DND-41 (cell line): ENCODE data around the gene USP10.

Experiments used
- ATAC-seq: fragments of 200-7000 bp; cut with Tn5 transposase; 3 replicates; pipeline ENCODE4 v1.9.1; 2021; ENCODE audit warnings: low read depth; ENCODE audit not compliant: insufficient read depth
- DNase-seq: peaks from one replicate; pipeline ENCODE4 v3.0.0-alpha.2; 2020
- H2AFZ ChIP-seq: 2 replicates; pipeline ENCODE4 v1.6.0; 2012; ENCODE audit warnings: low read depth, low read length
- H3K27ac ChIP-seq: 2 replicates; pipeline ENCODE4 v1.5.1; 2012; ENCODE audit warnings: low read length, inconsistent platforms
- H3K27me3 ChIP-seq: fragments of 200-600 bp; sonication (generic); 2 replicates; pipeline ENCODE4 v1.6.0; 2012; ENCODE audit warnings: low read length, mild to moderate bottlenecking, inconsistent platforms; ENCODE audit not compliant: insufficient read depth, poor library complexity
- H3K36me3 ChIP-seq: 2 replicates; pipeline ENCODE4 v1.5.1; 2012; ENCODE audit warnings: low read length, inconsistent platforms; ENCODE audit not compliant: insufficient read depth
- H3K4me1 ChIP-seq: 2 replicates; pipeline ENCODE4 v1.5.1; 2012; ENCODE audit warnings: mild to moderate bottlenecking, low read length; ENCODE audit not compliant: insufficient read depth
- H3K4me2 ChIP-seq: 2 replicates; pipeline ENCODE4 v1.6.0; 2012; ENCODE audit warnings: mild to moderate bottlenecking, moderate library complexity, low read length, inconsistent platforms; ENCODE audit not compliant: insufficient read depth
- H3K4me3 ChIP-seq, 2 experiments: fragments of 200-600 bp in 1 of 2; shearing (Covaris generic) in 1 of 2; 2 replicates each; pipeline ENCODE4 v1.5.1; 2012 to 2016; ENCODE audit warnings: inconsistent platforms in 2 of 2, low read length in 2 of 2, mild to moderate bottlenecking in 2 of 2, low read depth in 1 of 2, moderate library complexity in 1 of 2
- H3K79me2 ChIP-seq: 2 replicates; pipeline ENCODE4 v1.6.0; 2012; ENCODE audit warnings: low read length, inconsistent platforms; ENCODE audit not compliant: insufficient read depth
- H3K9ac ChIP-seq: 2 replicates; pipeline ENCODE4 v1.6.0; 2012; ENCODE audit warnings: low read depth, mild to moderate bottlenecking, inconsistent platforms, low read length, moderate library complexity
- H3K9me3 ChIP-seq: 2 replicates; pipeline ENCODE4 v1.5.1; 2012; ENCODE audit warnings: low read length, moderate library complexity, mild to moderate bottlenecking, inconsistent platforms; ENCODE audit not compliant: insufficient read depth, severe bottlenecking
- H4K20me1 ChIP-seq: 2 replicates; pipeline ENCODE4 v1.6.0; 2012; ENCODE audit warnings: low read length; ENCODE audit not compliant: insufficient read depth
- EZH2 ChIP-seq: IDR thresholded peaks from 3 replicates; pipeline ENCODE4 v1.6.1; 2012; ENCODE audit warnings: borderline replicate concordance, low read depth, mild to moderate bottlenecking, moderate library complexity, low read length, inconsistent platforms; ENCODE audit not compliant: severe bottlenecking
- TF ChIP-seq, protein P1 (sequence below): IDR thresholded peaks from 2 replicates; pipeline ENCODE4 v1.5.1; 2012; ENCODE audit warnings: borderline replicate concordance, low read length, moderate library complexity, mild to moderate bottlenecking; ENCODE audit not compliant: poor library complexity, severe bottlenecking; ENCODE audit errors: extremely low read depth

Gene USP10

DNA sequence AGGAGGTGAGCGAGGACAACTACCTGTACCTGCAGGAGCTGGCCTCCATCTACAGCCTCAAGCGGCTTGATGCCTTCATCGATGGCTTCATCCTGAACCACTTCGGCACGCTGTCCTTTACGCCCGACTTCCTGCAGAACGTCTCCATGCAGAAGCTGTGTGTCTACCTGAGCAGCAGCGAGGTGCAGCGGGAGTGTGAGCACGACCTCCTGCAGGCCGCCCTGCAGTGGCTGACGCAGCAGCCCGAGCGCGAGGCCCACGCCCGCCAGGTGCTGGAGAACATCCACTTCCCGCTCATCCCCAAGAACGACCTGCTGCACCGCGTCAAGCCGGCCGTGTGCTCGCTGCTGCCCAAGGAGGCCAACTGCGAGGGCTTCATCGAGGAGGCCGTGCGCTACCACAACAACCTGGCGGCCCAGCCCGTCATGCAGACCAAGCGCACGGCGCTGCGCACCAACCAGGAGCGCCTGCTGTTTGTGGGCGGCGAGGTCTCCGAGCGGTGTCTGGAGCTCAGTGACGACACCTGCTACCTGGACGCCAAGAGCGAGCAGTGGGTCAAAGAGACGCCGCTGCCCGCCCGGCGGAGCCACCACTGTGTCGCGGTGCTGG lies 42.5 kb upstream of the USP10 start:
- DNase-seq (no peak), ATAC-seq (no peak)
- Histone ChIP-seq H3K4me3 (no peak overlapping the region), H3K4me2 (no peak overlapping the region), H3K36me3 (peaks cover 74% of the 10 kb centered on the region), H3K4me1 (0 out of 2 replicates have a peak, but pooled peaks cover 5% of the 10 kb centered on the region), H2AFZ (no peak overlapping the region), H4K20me1 (peaks cover 3% of the 10 kb centered on the region), H3K27ac (no peak overlapping the region), H3K79me2 (0 out of 2 replicates have a peak, but pooled peaks cover 2% of the 10 kb centered on the region), H3K27me3 (no peaks in the 10 kb centered on the region), H3K9me3 (no peaks in the 10 kb centered on the region), H3K9ac (no peak overlapping the region)
- TF ChIP-seq EZH2 = no peak
- TF ChIP-seq, protein P1, sequence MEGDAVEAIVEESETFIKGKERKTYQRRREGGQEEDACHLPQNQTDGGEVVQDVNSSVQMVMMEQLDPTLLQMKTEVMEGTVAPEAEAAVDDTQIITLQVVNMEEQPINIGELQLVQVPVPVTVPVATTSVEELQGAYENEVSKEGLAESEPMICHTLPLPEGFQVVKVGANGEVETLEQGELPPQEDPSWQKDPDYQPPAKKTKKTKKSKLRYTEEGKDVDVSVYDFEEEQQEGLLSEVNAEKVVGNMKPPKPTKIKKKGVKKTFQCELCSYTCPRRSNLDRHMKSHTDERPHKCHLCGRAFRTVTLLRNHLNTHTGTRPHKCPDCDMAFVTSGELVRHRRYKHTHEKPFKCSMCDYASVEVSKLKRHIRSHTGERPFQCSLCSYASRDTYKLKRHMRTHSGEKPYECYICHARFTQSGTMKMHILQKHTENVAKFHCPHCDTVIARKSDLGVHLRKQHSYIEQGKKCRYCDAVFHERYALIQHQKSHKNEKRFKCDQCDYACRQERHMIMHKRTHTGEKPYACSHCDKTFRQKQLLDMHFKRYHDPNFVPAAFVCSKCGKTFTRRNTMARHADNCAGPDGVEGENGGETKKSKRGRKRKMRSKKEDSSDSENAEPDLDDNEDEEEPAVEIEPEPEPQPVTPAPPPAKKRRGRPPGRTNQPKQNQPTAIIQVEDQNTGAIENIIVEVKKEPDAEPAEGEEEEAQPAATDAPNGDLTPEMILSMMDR = no peak

DNA sequence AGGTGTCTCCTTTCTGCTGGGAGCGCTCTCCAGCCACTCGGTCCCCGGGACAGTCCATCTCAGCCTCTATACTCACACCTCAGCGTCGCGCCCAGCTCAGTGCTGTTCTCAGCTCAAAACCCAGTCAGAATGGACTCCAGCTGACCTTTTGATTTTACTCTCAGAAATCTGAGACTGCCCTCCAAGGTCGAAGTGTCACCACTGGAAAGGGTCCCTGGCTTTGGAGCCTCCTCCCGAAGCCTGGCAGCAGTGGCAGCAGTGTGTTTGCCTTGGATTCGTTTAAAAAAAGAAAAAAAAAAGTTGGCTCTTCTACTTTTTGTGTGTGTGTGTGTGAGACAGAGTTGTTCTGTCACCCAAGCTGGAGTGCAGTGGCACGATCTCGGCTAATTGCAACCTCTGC lies 41.1 kb upstream of the USP10 start:
- Histone ChIP-seq H3K36me3 (peaks cover 75% of the 10 kb centered on the region), H3K27ac (no peak overlapping the region), H3K4me1 (0 out of 2 replicates have a peak, but pooled peaks cover 5% of the 10 kb centered on the region), H4K20me1 (peaks cover 3% of the 10 kb centered on the region), H3K27me3 (no peaks in the 10 kb centered on the region), H3K4me3 (no peak overlapping the region), H3K9me3 (no peaks in the 10 kb centered on the region), H3K9ac (no peak overlapping the region), H3K79me2 (0 out of 2 replicates have a peak, but pooled peaks cover 2% of the 10 kb centered on the region), H3K4me2 (no peak overlapping the region), H2AFZ (no peak overlapping the region)
- ATAC-seq (no peak), DNase-seq (no peak)
- TF ChIP-seq EZH2 = no peak
- TF ChIP-seq, protein P1 = no peak

DNA sequence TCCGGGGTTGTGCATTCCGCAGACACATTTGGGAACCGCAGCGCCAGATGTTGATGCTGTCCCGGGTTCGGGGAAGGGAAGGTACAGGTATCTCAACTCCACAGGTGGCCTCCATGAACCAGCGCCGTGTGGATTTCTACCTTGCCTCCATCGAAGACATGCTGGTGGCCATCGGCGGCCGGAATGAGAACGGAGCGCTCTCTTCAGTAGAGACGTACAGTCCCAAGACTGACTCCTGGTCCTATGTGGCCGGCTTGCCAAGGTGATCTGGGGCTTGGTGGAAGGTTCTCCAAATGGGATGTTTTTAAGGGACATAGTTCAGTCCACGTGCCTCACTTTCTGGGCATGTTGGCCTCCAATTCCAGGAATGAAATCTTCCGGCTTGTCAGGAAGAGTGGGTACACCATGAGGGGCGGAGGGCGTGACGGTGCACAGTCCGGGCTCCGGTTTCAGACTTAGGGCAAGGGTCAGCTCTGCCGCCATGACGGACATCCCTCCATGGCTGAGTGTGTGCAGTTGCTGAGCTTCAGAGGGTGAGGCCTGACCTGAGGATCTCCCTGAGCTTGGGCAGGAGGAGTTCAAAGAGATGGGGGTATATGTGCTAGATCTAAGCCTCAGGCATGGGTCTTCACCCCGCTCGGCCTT lies 40.0 kb upstream of the USP10 start:
- no peak overlapping the region for H3K27ac ChIP-seq
- 0 out of 2 replicates have a peak, but pooled peaks cover 5% of the 10 kb centered on the region for H3K4me1 ChIP-seq
- DNase-seq = no peak
- H3K9me3 ChIP-seq = no peaks in the 10 kb centered on the region
- H3K9ac ChIP-seq = no peak overlapping the region
- peaks cover 77% of the 10 kb centered on the region for H3K36me3 ChIP-seq
- ATAC-seq = no peak
- no peaks in the 10 kb centered on the region for H3K27me3 ChIP-seq
- H3K79me2 ChIP-seq = no peaks in the 10 kb centered on the region
- no peak overlapping the region for H2AFZ ChIP-seq
- no peak overlapping the region for H3K4me2 ChIP-seq
- TF ChIP-seq EZH2 = no peak
- TF ChIP-seq, protein P1 = no peak
- H3K4me3 ChIP-seq = no peak overlapping the region
- H4K20me1 ChIP-seq = peaks cover 3% of the 10 kb centered on the region
